HepG2 (cell line): ENCODE measurements around the gene NDRG2. TPM values are rescaled to one million over a fixed set of nuclear protein-coding genes. Genes with fewer than 3 reads are reported as not detected.
"Not testable (repeated sequence)": the region's sequence is repeated elsewhere in the genome, so short reads cannot be mapped to it uniquely, and the experiment has no call there.

Experiments used
- ATAC-seq: fragments of 200-7000 bp; cut with Tn5 transposase; 3 replicates; pipeline ENCODE4 v1.9.1; 2020; ENCODE audit warnings: mild to moderate bottlenecking, moderate library complexity
- BruUV-seq: library from RNA; stranded (reverse); fragments of 400-500 nt; replicated peaks from 2 replicates; lab custom pipeline; 2021; lab: Mats Ljungman, UMichigan
- CTCF ChIA-PET: fragments of 300-600 bp; formaldehyde crosslinking; extraction: SDS; loops from one replicate; lab custom pipeline; 2021; ENCODE audit warnings: low total read pairs, inconsistent platforms, low intra/inter-chr PET ratio; lab: Yijun Ruan, JAX
- POLR2A ChIA-PET: fragments of 350-600 bp; sonication (Branson Sonifier 250); formaldehyde crosslinking; loops from one replicate; lab custom pipeline; 2020; ENCODE audit warnings: antibody characterized with exemption, inconsistent platforms; lab: Yijun Ruan, JAX
- DNase-seq: peaks from one replicate; pipeline ENCODE4 v3.0.0-alpha.2; 2015; ENCODE audit warnings: low spot score
- FAIRE-seq: peaks from 3 replicates; lab custom pipeline; 2011; peaks lifted over from hg19 to GRCh38; lab: Jason Lieb, UNC
- H2AFZ ChIP-seq: one replicate; pipeline ENCODE4 v1.6.1; 2011; ENCODE audit warnings: low read length, inconsistent platforms
- H3K27ac ChIP-seq: fragments of 300-600 bp; 3 replicates; pipeline ENCODE4 v1.8.0; 2011; ENCODE audit warnings: mixed run types, mild to moderate bottlenecking, mixed read lengths, low read length, inconsistent platforms; ENCODE audit not compliant: insufficient read depth; ENCODE audit errors: extremely low read length
- H3K27me3 ChIP-seq, 2 experiments: fragments of 200-600 bp in 1 of 2; 2 replicates in 1 of 2; 3 replicates in 1 of 2; pipeline versions ENCODE4 v1.6.0 to v1.8.0; 2011; ENCODE audit warnings: low read length in 2 of 2, mild to moderate bottlenecking in 2 of 2, moderate library complexity in 2 of 2, inconsistent platforms in 1 of 2; ENCODE audit not compliant: insufficient read depth in 2 of 2, control insufficient read depth in 1 of 2
- H3K36me3 ChIP-seq, 2 experiments: fragments of 200-600 bp in 1 of 2; replicated peaks in 1 of 2; 2 replicates in 1 of 2; 3 replicates in 1 of 2; pipeline versions ENCODE4 v1.5.1 to v1.8.0; 2011; ENCODE audit warnings: low read length in 2 of 2, inconsistent platforms in 1 of 2; ENCODE audit not compliant: insufficient read depth in 2 of 2, control insufficient read depth in 1 of 2
- H3K4me1 ChIP-seq: 2 replicates; pipeline ENCODE4 v1.5.1; 2012; ENCODE audit warnings: low read length, inconsistent platforms; ENCODE audit not compliant: insufficient read depth
- H3K4me2 ChIP-seq: 2 replicates; pipeline ENCODE4 v1.6.0; 2011; ENCODE audit warnings: low read depth, low read length, inconsistent platforms
- H3K4me3 ChIP-seq, 3 experiments: fragments of 200-600 bp in 1 of 3; sonication (generic), shearing (Covaris generic) in 1 of 3; replicated peaks in 1 of 3; 2 replicates each; pipeline ENCODE4 v1.5.1; 2011 to 2016; ENCODE audit warnings: low read length in 3 of 3, inconsistent platforms in 2 of 3, low read depth in 2 of 3, mild to moderate bottlenecking in 2 of 3, control low read depth in 1 of 3, mixed read lengths in 1 of 3; ENCODE audit not compliant: insufficient read depth in 1 of 3
- H3K79me2 ChIP-seq: one replicate; pipeline ENCODE4 v1.6.1; 2011; ENCODE audit warnings: low read length, inconsistent platforms; ENCODE audit not compliant: insufficient read depth
- H3K9ac ChIP-seq: 2 replicates; pipeline ENCODE4 v1.6.0; 2011; ENCODE audit warnings: mild to moderate bottlenecking, low read depth, low read length, inconsistent platforms; ENCODE audit not compliant: insufficient read depth
- H3K9me3 ChIP-seq: 2 replicates; pipeline ENCODE4 v1.5.1; 2012; ENCODE audit warnings: mild to moderate bottlenecking, low read length
- H4K20me1 ChIP-seq: 2 replicates; pipeline ENCODE4 v1.6.0; 2011; ENCODE audit warnings: inconsistent platforms, mild to moderate bottlenecking, low read length, moderate library complexity; ENCODE audit not compliant: insufficient read depth
- SOX13 ChIP-seq, 3 experiments: fragments of 450-650 bp in 1 of 3; sonication (generic) in 1 of 3; formaldehyde crosslinking in 1 of 3; IDR thresholded peaks in 2 of 3; conservative IDR thresholded peaks in 1 of 3; 2 replicates each; pipeline versions ENCODE4 v1.5.0 to v1.6.1; 2016 to 2020; ENCODE audit warnings: antibody characterized with exemption in 1 of 3, mild to moderate bottlenecking in 1 of 3, missing compliant biosample characterization in 1 of 3, missing genetic modification reagents in 1 of 3, moderate library complexity in 1 of 3
- TOE1 ChIP-seq: sonication (generic); formaldehyde crosslinking; IDR thresholded peaks from 2 replicates; pipeline ENCODE4 v1.4.0; 2020; ENCODE audit warnings: mild to moderate bottlenecking, missing genetic modification reagents
- ZMYM4 ChIP-seq: sonication (generic); formaldehyde crosslinking; IDR thresholded peaks from 2 replicates; pipeline ENCODE4 v1.8.1; 2023; ENCODE audit warnings: mild to moderate bottlenecking, missing genetic modification reagents
- WGBS: methylation state at CpG from one replicate; pipeline ENCODE4 v1.1.6; 2017; ENCODE audit warnings: low lambda C conversion rate; 5-methylcytosine and 5-hydroxymethylcytosine counted together
- in situ Hi-C: cut with HindIII; loops from 2 replicates; pipeline ENCODE4 v1.10.0; 2017; ENCODE audit warnings: low pct_unique_long_range_greater_than_20kb; ENCODE audit not compliant: extremely low pct_ligation_motif_present
- intact Hi-C: fragments of 100-400 bp; cut with micrococcal nuclease; formaldehyde crosslinking; loops from one replicate; pipeline ENCODE4 v1.10.0; 2022; ENCODE audit not compliant: unreplicated experiment
- polyA plus RNA-seq, 8 experiments: library from polyadenylated mRNA; depleted of rRNA in 3 of 8; stranded (reverse) in 7 of 8; unstranded in 1 of 8; fragments of >200 nt; fragmentation: Illumina TruSeq in 4 of 8; extraction: Trizol in 4 of 8; gene quantifications; 2 replicates each; pipeline versions ENCODE4 v1.2.1 to v1.2.3, GENCODE V29; 2011 to 2016; ENCODE audit warnings: low read depth in 4 of 8, missing spikeins in 1 of 8, mixed read lengths in 1 of 8; ENCODE audit not compliant: insufficient read depth in 1 of 8
- total RNA-seq, 5 experiments: library from RNA; depleted of rRNA; stranded (reverse); fragments of >200 nt; fragmentation: Illumina TruSeq; extraction: Trizol; gene quantifications; 2 replicates each; pipeline ENCODE4 v1.2.3, GENCODE V29; 2016; ENCODE audit warnings: low read depth in 1 of 5

NDRG2 gene
- total and polyA plus RNA-seq, 2 of the 13 experiments (the other 11 are each of a cell fraction or from before 2014, with no cell fraction given) = 27.2 to 189 TPM

DNA sequence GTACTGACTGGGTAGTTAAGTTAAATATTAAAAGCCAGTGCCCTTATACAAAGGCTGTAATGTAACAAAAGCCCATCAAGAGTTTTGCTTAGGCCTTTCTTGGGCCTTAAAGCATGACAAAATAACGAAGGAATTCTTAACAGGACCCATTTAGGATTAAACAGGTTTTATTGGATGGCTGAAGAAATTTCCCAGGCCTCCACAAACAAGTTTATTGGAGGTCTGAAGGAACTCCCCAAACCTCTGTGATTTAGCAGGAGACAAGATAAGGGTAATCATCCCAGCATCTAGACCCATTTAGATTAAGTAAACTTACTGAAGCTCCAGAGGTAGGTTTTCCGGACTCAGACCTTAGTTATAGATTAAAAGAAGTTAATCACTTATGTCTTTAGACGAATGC, 15.1 kb downstream of the NDRG2 start:
- H3K9ac ChIP-seq, H3K9me3 ChIP-seq, BruUV-seq, POLR2A ChIA-PET, ATAC-seq, DNase-seq, in situ Hi-C loops, H3K79me2 ChIP-seq, FAIRE-seq, CTCF ChIA-PET, H3K27me3 ChIP-seq, H2AFZ ChIP-seq, intact Hi-C loops, H4K20me1 ChIP-seq, H3K27ac ChIP-seq, H3K36me3 ChIP-seq: not testable (repeated sequence)
- Histone ChIP-seq H3K4me2 (peak overlapping the region; percentile 38), H3K4me3 (0 out of 6 replicates have a peak overlapping the region, but pooled peaks of 1 of the 3 experiments have one; percentile 2), H3K4me1 (peaks cover 44% of the 10 kb centered on the region)
- 5% methylated on average over 3 of the region's 3 CpGs for WGBS

DNA sequence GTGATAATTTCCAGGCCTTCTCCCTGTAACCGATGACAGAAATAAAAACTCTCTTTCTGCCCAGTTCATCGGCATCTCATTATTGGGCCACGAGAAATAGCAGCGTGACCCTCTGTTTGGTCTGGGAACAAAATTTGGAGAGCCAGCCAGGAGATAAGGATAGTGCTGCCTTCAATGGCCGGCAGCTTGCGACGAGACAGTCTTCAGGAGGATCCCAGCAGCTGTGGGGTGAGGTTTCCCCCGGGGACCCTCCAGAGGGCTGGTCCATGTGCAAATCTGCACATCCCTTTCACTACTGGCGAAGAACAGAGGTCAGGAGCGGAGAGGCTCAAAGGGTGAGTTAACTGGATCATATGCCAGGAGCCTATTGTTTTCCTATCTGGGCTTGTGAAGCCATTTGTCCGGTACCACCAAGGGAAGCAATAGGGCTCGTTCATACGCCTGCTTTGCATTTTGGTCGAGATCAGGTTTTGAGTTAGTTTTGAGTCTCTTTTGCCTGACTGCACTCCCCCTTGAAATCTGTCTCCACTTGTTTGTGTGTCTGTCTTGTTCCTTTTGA, 21.0 kb downstream of the NDRG2 start:
- H3K79me2 ChIP-seq = no peaks in the 10 kb centered on the region
- no peaks in the 10 kb centered on the region for H4K20me1 ChIP-seq
- in situ Hi-C loops = no loop called here
- ChIA-PET POLR2A (interaction anchor here (1.2 to 1.6 kb wide), 2 partner anchors 11 to 100 kb away, joined by 3 to 4 read pairs; no protein-coding TSS in a partner anchor), CTCF (no interaction called here)
- H3K9ac ChIP-seq = no peak overlapping the region
- H3K4me2 ChIP-seq = peak overlapping the region; percentile 38; the same call in 1 of the 2 replicates
- 0 out of 5 replicates have a peak, but pooled peaks cover 0 to 3% of the 10 kb centered on the region in 2 experiments for H3K27me3 ChIP-seq
- no peaks in the 10 kb centered on the region for H3K9me3 ChIP-seq
- ATAC-seq (no peak; the same call in 1 of the 3 replicates), FAIRE-seq (no peak)
- no peak overlapping the region for H3K4me3 ChIP-seq
- H3K27ac ChIP-seq = no peak overlapping the region
- 62% methylated on average over 14 of the region's 14 CpGs for WGBS
- peaks cover 39% of the 10 kb centered on the region for H3K4me1 ChIP-seq
- no peaks in the 10 kb centered on the region for H3K36me3 ChIP-seq
- peak overlapping the region; percentile 37 for H2AFZ ChIP-seq
- no peak for TF ChIP-seq TOE1 (CRISPR knock-in tag)
- no peak for TF ChIP-seq SOX13 (IDR thresholded peaks at IDR 0.05)
- 0 out of 4 replicates have a peak, but pooled peaks of 1 of the 2 experiments have one; percentile 5 for TF ChIP-seq SOX13 (CRISPR knock-in tag; conservative IDR thresholded peaks at IDR 0.05 in 1 of 2, IDR thresholded peaks at IDR 0.05 in 1 of 2)
- TF ChIP-seq ZMYM4 (CRISPR knock-in tag) = no peak
- TF ChIP-seq, all 625 proteins: peak for 1
- intact Hi-C loops = no loop called here
- BruUV-seq = no TSS peak
- DNase-seq = no peak
